Stimulated activated CD8-positive, alpha-beta memory T cell treated with anti-CD3 and anti-CD28 coated beads, Interleukin-12 subunit alpha, Interleukin-12 subunit beta, amount 100 ng/mL, for 24 hours (primary cell): Measurements from ENCODE around the gene GRM4.

ENCODE experiments used
- DNase-seq: peaks from one replicate; pipeline ENCODE4 v3.0.0-alpha.2; 2020; ENCODE audit errors: extremely low read depth

Gene GRM4

DNA sequence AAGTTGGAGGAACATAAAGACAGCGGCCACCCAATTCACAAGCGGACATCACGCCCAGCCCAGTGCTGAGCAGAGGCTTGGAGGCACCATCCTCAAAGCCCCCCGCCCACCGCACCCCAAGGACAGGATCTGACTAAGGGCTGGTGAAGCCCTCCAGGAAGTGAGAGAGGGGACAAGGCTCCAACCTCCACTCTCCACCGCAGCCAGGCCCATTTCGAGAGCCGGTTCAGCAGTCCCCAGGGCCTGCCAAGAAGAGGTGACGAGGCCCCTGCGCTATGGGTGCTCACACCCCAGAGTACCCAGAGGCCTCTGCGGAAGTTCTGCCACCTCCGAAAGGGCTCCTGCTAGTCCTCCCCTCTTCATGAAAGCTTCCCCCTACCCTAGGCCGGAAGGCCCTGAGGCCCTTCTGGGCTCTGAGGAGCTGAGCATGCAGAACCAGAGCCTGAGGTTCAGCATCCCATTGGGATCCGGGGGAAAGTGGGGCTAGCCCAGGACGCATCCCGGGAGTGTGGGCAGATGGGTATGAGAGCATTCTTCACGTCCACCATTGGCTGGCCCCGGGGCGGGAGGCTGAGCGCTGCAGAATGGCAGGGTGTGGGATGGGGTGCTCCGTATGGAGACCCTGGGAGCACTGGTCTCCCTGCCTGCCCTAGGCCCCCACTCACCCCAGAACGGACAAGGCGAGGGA lies 2.5 kb downstream of the GRM4 start:
- no peak for DNase-seq

DNA sequence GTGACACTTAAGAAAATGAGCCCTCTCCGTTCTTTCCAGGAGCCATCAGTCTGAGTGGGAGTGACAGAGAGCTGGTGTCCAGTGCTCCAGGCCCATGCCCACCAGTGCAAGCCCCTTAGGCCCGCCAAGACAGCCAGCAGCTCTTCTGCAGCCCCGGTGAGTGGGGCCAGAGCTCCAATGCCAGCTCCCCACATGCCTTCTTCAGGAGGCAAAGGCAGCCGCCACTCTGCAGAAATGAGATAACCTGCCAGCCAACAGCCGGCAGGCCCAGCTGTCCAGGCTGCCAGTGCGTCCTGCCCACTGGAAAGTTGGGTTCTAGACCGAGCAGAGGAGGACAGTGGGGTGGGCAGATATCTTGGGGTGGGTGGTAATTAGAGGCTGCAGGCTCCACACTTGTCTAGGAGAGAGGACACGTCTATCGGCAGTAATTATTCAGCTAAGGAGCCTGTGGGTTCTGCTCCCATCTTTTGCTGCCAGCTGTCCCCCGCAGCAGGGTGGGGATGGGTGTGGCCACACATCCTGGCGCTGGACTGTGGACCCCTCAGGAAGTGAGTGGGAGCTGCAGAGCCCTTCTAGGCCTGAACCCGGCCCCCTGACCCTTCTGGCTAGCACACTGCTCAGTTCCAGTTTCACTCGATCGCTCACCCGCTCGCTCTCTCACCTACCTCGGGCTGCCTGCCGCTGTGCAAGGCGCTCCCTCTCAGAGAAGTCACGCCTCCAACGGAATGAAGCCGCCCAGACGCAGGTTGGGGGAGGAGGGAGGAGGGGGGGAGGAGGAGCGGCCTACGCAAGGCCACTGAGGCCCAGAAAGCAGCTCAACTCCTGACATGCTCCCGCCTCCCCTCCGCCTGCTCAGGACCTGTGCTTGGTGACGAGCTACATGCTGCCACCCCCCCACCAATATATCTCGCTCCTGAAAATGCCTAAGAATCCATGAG lies 3.6 kb downstream of the GRM4 start:
- DNase-seq = no peak

- DNase-seq = no peak
Observed at GRCh38 chr6:34140075-34140474, 5.8 kb downstream of the GRM4 start.

GRCh38 chr6:34138914-34139510 lies 6.9 kb downstream of the GRM4 start:
- DNase-seq = no peak

GRCh38 chr6:34138191-34138590 lies 7.7 kb downstream of the GRM4 start:
- no peak for DNase-seq

DNA sequence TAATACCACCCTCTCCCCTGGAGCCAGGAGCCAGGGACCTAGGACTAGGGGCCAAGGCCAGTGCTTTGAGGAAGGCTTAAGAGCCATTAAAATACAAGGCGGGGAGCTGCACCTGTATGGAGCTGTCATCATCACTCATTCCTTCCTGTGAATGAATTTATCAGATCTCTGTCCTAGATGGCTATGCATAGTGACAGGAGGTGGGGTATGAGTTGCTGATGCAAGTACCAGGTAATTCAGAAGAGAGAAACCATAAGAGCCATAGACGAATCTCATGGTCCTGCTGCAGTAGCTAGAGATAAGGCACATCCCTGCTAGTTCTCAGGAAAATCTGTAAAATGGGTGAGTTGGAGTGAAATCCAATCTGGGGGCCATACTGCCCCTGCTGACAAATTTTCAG lies 10.3 kb downstream of the GRM4 start:
- DNase-seq = no peak

DNA sequence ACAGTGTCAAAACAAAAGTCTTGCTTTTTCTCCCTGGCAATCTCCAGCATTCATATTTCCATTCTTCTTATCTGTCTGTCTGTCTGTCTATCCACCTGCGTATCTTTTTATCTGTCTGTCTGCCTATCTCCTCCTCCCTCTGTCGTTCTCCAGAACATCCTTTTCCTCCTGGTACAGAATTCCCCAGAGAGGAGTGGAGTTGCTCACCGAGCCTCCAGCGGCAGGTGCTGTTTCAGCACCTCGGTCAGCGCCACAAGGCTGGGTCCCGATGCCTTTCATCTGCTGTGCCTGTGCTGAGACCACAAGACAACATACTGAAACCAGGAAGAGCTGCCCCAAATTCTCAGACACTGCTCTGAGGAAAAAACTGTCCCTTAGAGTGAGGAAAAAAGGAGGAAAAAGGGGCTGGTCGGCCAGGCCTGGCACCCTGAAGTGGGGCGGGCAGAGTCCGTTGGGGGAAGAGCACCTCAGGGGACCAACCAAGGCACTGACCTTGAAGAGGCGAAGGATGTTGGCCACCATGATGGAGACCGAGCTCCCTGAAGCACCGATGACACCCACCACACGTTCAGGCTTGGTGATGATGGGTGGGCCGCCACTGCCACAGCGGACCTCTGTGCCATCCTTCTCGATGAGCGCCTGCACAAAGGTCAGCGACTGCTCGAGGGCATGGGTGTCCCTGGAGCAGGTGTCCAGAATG lies 13.3 kb downstream of the GRM4 start:
- DNase-seq = no peak

- no peak for DNase-seq
Observed at GRCh38 chr6:34131326-34132290, 14.3 kb downstream of the GRM4 start.

GRCh38 chr6:34130862-34131261 lies 15.0 kb downstream of the GRM4 start:
- DNase-seq = no peak

GRCh38 chr6:34129753-34130152 lies 16.1 kb downstream of the GRM4 start:
- no peak for DNase-seq

DNA sequence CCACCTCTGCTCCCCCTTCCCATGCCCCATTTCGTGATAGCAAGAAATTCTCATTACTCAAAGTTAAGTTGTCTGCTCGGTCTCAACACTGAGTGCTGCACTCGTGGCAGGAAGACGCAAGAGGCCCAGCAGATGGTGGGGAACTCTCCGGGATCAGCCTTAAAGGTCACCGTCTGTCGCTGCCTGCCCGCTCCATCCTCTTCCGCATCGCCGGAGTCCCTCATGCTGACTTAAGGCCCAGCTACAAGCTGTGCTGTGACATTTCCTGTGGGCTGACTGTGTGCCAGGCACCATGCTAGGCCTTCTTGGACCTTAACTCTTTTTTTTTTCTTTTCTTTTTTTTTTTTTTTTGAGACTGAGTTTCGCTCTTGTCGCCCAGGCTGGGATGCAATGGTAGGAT lies 17.8 kb downstream of the GRM4 start:
- DNase-seq = no peak

- no peak for DNase-seq
Observed at GRCh38 chr6:34126419-34126818, 19.5 kb downstream of the GRM4 start.

DNA sequence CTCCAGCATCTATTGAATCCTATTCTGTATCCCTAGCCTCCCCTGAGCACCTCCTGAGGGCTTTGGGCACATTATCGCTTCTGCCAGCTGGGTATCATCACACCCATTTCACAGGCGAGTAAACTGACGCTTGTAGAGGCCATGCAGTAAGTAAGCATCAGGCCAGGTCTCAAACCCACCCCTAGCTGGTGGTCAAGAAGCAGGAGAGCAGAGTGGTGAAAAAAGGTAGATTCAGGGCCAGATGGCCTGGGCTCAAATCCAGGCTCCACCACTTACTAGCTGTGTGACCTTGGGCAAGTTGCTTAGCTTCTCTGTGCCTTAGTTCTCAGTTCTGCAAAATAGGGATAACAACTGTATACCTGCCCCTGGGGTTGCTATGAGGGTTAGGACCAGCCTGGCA lies 19.9 kb downstream of the GRM4 start:
- no peak for DNase-seq

GRCh38 chr6:34120953-34121675 lies 24.8 kb downstream of the GRM4 start:
- no peak for DNase-seq

- DNase-seq = no peak
Observed at GRCh38 chr6:34115915-34116314, 30.0 kb downstream of the GRM4 start.

GRCh38 chr6:34115403-34115795 lies 30.5 kb downstream of the GRM4 start:
- no peak for DNase-seq

DNA sequence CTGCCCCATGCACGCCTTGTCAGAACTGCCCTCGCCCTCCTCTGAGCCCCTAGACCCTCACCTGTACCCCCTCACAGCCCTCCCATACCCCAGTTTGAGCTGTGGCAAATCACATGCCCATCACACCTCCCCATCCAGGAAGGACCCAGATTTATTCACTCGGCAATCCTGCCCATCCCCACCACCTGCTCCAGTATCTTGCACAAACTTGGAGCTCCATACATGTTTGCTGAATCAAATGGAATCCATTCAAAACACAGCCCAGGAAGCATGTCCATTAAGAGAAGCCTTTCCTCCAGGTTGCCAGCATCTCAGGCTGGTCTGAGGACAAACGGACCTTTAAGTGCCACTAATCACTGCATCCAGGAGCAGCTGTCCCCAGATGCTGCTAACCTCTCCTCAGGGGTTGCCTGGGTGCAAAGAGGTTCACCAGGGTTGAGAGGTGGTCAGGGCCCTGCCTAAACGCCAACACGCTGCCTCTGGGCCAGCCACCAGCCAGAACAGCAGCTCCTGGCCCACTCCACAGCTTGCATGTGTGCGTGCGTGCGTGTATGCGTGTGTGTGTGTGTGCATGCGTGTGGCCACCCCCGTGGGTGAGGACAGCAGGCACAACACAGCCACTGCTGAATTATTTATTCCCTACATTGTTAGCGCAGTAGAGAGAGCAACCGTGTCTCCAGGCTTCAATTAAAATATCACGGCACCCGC lies 31.0 kb downstream of the GRM4 start:
- no peak for DNase-seq

DNA sequence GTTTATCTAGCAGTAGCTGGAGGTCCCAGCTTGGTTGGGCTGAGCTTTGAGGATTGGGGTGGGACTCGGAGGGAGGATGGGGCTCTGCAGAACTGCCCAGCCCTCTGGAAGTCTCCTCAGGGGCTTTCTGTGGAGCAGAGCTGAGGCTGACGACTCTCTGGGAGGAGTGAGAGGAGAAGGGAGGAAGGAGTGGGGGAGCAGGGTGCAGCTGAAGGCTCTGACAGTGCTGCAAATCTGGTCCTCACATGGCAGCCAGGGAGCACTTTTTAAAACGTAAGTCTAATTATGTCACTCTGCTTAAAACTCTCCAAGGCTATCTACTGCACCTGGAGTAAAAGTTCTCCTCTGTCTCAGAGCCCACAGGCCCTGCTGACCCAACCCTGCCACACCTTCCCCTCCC lies 32.4 kb downstream of the GRM4 start:
- no peak for DNase-seq

- no peak for DNase-seq
Observed at GRCh38 chr6:34112126-34112525, 33.8 kb downstream of the GRM4 start.

- no peak for DNase-seq
Observed at GRCh38 chr6:34110610-34111009, 35.3 kb downstream of the GRM4 start.
